ENCODE results near the gene TTC9.

DNA sequence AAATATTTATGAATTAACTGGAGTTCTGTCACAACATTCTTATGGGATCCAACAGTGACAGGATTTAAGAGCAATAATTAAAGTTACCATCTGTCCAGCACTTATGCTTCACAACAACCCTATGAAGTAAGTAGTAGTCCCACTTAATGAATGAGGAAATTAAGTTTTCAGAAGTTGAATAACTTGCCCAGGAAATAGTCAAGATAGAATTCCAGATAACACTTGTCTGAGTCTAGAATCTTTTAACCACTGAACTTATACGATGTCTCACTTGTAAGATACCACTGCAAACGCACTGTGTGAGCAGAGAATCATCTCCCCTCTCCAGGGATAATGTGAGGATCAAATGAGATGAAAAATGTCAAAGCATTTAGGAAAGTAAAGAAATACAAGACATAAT is 3.3 kb upstream of the TTC9 start:
- TF ChIP-seq, protein P1, sequence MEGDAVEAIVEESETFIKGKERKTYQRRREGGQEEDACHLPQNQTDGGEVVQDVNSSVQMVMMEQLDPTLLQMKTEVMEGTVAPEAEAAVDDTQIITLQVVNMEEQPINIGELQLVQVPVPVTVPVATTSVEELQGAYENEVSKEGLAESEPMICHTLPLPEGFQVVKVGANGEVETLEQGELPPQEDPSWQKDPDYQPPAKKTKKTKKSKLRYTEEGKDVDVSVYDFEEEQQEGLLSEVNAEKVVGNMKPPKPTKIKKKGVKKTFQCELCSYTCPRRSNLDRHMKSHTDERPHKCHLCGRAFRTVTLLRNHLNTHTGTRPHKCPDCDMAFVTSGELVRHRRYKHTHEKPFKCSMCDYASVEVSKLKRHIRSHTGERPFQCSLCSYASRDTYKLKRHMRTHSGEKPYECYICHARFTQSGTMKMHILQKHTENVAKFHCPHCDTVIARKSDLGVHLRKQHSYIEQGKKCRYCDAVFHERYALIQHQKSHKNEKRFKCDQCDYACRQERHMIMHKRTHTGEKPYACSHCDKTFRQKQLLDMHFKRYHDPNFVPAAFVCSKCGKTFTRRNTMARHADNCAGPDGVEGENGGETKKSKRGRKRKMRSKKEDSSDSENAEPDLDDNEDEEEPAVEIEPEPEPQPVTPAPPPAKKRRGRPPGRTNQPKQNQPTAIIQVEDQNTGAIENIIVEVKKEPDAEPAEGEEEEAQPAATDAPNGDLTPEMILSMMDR (IDR thresholded peaks at IDR 0.05), result no peak
- TF ChIP-seq POLR2A (IDR thresholded peaks at IDR 0.05), result no peak

All from transverse colon (tissue), 3 donors.